Panc1 (cell line): Measurements from ENCODE around the gene MYBPC3. TPM values are rescaled to one million over a fixed set of nuclear protein-coding genes. Genes with fewer than 3 reads are reported as not detected.

Experiments used
- ATAC-seq: fragments of 200-7000 bp; cut with Tn5 transposase; 2 replicates; pipeline ENCODE4 v1.9.1; 2020; ENCODE audit warnings: mild to moderate bottlenecking, moderate library complexity
- BruUV-seq: library from RNA; stranded (reverse); fragments of 400-500 nt; replicated peaks from 2 replicates; lab custom pipeline; 2021; lab: Mats Ljungman, UMichigan
- CTCF ChIA-PET: fragments of 300-600 bp; sonication (Branson Sonifier 250); formaldehyde crosslinking; loops from one replicate; lab custom pipeline; 2022; ENCODE audit warnings: antibody characterized with exemption; lab: Charles Lee
- POLR2A ChIA-PET: fragments of 300-600 bp; sonication (Branson Sonifier 250); formaldehyde crosslinking; loops from one replicate; lab custom pipeline; 2022; ENCODE audit warnings: antibody characterized with exemption; lab: Charles Lee
- DNase-seq: peaks from one replicate; pipeline ENCODE4 v3.0.0-alpha.2; 2010; ENCODE audit warnings: low read depth, low spot score
- H3K27ac ChIP-seq: 2 replicates; pipeline ENCODE4 v1.5.1; 2011; ENCODE audit warnings: mild to moderate bottlenecking, low read length, inconsistent platforms
- H3K27me3 ChIP-seq: fragments of 200-500 bp; sonication (Bioruptor generic); 2 replicates; pipeline ENCODE4 v1.6.0; 2014; ENCODE audit warnings: low read length, inconsistent platforms; ENCODE audit not compliant: control insufficient read depth, insufficient read depth
- H3K36me3 ChIP-seq: fragments of 200-500 bp; sonication (Bioruptor generic); 2 replicates; pipeline ENCODE4 v1.5.1; 2014; ENCODE audit warnings: inconsistent platforms, mild to moderate bottlenecking, low read length, moderate library complexity; ENCODE audit not compliant: control insufficient read depth, insufficient read depth
- H3K4me1 ChIP-seq: 2 replicates; pipeline ENCODE4 v1.5.1; 2011; ENCODE audit warnings: inconsistent platforms, mild to moderate bottlenecking, low read length, moderate library complexity; ENCODE audit not compliant: control insufficient read depth, insufficient read depth
- H3K4me3 ChIP-seq, 2 experiments: 2 replicates each; pipeline ENCODE4 v1.5.1; 2011 to 2012; ENCODE audit warnings: low read depth in 2 of 2, low read length in 2 of 2, mild to moderate bottlenecking in 2 of 2, inconsistent platforms in 1 of 2, moderate library complexity in 1 of 2
- H3K9me3 ChIP-seq: fragments of 200-500 bp; sonication (Bioruptor generic); 2 replicates; pipeline ENCODE4 v1.5.1; 2014; ENCODE audit warnings: low read depth, mild to moderate bottlenecking, inconsistent platforms, low read length, moderate library complexity; ENCODE audit not compliant: control insufficient read depth, insufficient read depth
- CTCF ChIP-seq: fragments of 450-650 bp; IDR thresholded peaks from 2 replicates; pipeline ENCODE4 v1.5.1; 2017; ENCODE audit warnings: mild to moderate bottlenecking
- POLR2AphosphoS5 ChIP-seq: IDR thresholded peaks from 2 replicates; pipeline ENCODE4 v1.6.1; 2012; ENCODE audit warnings: mild to moderate bottlenecking, low read depth, low read length, moderate library complexity
- REST ChIP-seq, 2 experiments: IDR thresholded peaks; 2 replicates each; pipeline ENCODE4 v1.6.1; 2011 to 2012; ENCODE audit warnings: low read depth in 2 of 2, control low read depth in 1 of 2, low read length in 1 of 2, mild to moderate bottlenecking in 1 of 2, moderate library complexity in 1 of 2; ENCODE audit not compliant: insufficient read depth in 1 of 2
- SIN3A ChIP-seq: IDR thresholded peaks from 2 replicates; pipeline ENCODE4 v1.6.1; 2012; ENCODE audit warnings: low read depth, mild to moderate bottlenecking, low read length, moderate library complexity, borderline replicate concordance; ENCODE audit not compliant: insufficient read depth
- TCF7L2 ChIP-seq: IDR thresholded peaks from 2 replicates; pipeline ENCODE4 v1.6.1; 2011; ENCODE audit warnings: mild to moderate bottlenecking, low read depth, low read length, inconsistent platforms
- in situ Hi-C: cut with HindIII; loops from 2 replicates; pipeline ENCODE4 v1.10.0; 2016; ENCODE audit warnings: low sequenced_read_pairs, low pct_unique_long_range_greater_than_20kb
- intact Hi-C: fragments of 100-400 bp; cut with micrococcal nuclease; formaldehyde crosslinking; loops from one replicate; pipeline ENCODE4 v1.10.0; 2022; ENCODE audit not compliant: unreplicated experiment
- total RNA-seq: library from RNA; stranded (reverse); gene quantifications from one replicate; pipeline ENCODE4 v1.2.1, GENCODE V29; 2021; ENCODE audit not compliant: unreplicated experiment

MYBPC3 gene
- total RNA-seq, 1 experiment from 2014 or later, result not detected

GRCh38 chr11:47391711-47392432, 39.4 kb upstream of the MYBPC3 start:
- DNase-seq (no peak), ATAC-seq (no peak)
- TF ChIP-seq SIN3A (no peak), REST (IDR thresholded peaks at IDR 0.05; ENCODE audit: insufficient read depth in 1 of 2, low read depth in 2 of 2, low read length in 1 of 2) (no peak), CTCF (no peak), POLR2AphosphoS5 (no peak), TCF7L2 (no peak)
- Histone ChIP-seq H3K36me3 (no peaks in the 10 kb centered on the region), H3K9me3 (no peaks in the 10 kb centered on the region), H3K27me3 (no peaks in the 10 kb centered on the region), H3K4me3 (no peak overlapping the region), H3K4me1 (no peaks in the 10 kb centered on the region; the same call in 1 of the 2 replicates), H3K27ac (no peak overlapping the region)
- ChIA-PET CTCF (interaction anchor here (0.9 kb wide), 1 partner anchor 18 kb away, joined by 7 read pairs; no protein-coding TSS in a partner anchor), POLR2A (no interaction called here)
- in situ Hi-C loops, result no loop called here
- no TSS peak for BruUV-seq
- intact Hi-C loops, result no loop called here

- no peaks in the 10 kb centered on the region; the same call in 1 of the 2 replicates for H3K4me1 ChIP-seq
- in situ Hi-C loops (no loop called here), intact Hi-C loops (no loop called here)
- H3K9me3 ChIP-seq, result no peaks in the 10 kb centered on the region
- H3K27me3 ChIP-seq, result no peaks in the 10 kb centered on the region
- no peaks in the 10 kb centered on the region for H3K36me3 ChIP-seq
- no peak overlapping the region for H3K27ac ChIP-seq
- POLR2A ChIA-PET, result no interaction called here
- ATAC-seq (no peak; the same call in 1 of the 2 replicates), DNase-seq (no peak)
- no TSS peak for BruUV-seq
- TF ChIP-seq TCF7L2 (no peak), POLR2AphosphoS5 (no peak), CTCF (no peak), SIN3A (no peak), REST (IDR thresholded peaks at IDR 0.05; ENCODE audit: insufficient read depth in 1 of 2, low read depth in 2 of 2, low read length in 1 of 2) (no peak)
- CTCF ChIA-PET, result no interaction called here
- no peak overlapping the region for H3K4me3 ChIP-seq
Observed at GRCh38 chr11:47391077-47391583, 38.6 kb upstream of the MYBPC3 start.
